ELF-1 (cell line): Measurements from ENCODE around the gene SLC12A4.

Experiments used
- DNase-seq: peaks from one replicate; pipeline ENCODE4 v3.0.0-alpha.2; 2016; ENCODE audit warnings: low read depth, low spot score

Gene SLC12A4

DNA sequence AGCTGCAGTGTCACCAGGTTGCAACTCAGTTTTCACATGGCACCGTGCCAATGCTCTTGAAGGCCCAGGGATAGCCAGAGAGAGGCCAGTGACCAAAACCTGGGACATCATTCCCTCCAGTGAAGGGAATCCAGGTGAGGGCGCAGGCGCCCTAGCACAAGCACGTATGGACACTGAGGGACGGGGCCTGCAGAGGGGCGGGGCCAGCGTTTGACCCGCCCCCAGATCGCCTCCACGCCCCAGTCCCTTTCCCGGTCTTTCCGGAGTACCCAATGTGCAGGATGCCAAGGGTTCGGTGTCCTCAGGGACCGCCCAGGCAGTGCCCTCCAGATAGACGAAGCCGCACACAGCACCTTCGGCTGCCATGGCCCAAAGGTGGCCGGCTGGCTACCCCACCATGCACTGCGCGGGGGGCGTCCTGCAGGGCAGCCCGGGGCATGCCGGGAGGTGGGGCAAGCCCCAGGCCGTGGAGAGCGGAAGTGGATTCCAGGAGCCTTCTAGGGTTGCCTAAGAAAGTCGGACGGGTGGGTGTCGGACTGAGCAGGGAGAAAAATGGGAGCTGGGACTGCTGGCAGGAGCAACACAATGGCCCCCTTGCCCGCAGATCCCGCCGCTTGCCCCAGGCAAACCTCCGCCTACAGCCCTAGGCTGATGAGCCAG lies 4.6 kb downstream of the SLC12A4 start:
- DNase-seq = peak; percentile 78

DNA sequence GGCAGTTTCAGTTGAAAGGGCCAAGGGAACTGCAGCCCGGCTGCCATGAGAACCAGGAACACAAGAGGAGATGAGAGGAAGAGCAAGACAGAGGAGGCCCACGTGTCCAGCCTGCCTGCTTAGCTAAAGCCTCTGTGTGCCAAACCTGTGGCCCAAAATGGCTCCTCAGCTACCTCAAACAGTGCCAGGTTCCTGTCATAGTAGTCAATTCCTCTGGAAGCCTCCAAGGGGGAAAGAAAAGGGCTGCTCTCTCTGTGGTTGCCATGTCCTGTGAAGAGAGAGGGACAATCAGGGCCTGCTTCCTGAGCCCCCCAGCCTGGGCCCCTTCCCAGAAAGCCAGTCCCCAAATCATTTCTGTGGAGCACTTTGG lies 5.2 kb downstream of the SLC12A4 start:
- no peak for DNase-seq

DNA sequence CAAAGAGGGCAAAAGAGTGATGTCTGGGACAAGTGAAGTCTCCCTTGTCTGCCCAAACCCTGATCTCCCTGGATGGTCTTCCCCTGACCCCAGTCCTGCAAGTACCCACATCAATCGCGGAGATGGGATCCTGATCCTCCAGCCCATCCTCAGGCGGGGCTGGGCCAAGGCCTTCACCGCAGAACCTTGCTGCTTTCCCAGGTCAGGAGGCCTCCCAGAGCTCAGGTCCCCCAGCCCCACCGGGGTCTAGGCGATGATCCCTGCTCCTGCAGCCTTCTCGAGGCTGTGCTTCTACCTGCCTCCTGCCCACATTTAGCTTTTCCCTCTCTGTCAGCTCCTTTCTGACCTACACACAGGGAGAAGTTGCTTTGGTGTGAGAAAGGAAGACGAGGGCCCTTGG lies 6.3 kb downstream of the SLC12A4 start:
- DNase-seq = no peak

DNA sequence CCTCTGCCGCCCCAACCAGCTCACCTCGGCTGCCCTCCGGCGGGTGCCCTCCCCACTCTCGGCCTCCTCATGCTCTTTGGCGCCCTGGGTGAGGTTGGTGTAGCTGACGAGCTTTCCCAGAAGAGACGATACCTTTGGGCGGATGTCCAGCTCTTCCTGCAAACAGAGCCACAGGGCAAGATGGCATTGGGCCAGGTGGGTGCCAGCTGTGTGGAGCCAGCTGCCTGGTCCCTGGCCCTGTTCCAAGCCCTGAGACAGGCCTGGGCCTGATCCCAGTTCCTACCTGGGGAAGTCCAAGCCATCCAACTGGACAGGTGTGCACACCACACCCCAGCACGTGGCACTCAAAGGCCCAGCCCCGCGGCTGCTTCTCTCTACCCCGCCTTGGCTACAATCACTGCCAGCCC lies 6.9 kb downstream of the SLC12A4 start:
- no peak for DNase-seq

DNA sequence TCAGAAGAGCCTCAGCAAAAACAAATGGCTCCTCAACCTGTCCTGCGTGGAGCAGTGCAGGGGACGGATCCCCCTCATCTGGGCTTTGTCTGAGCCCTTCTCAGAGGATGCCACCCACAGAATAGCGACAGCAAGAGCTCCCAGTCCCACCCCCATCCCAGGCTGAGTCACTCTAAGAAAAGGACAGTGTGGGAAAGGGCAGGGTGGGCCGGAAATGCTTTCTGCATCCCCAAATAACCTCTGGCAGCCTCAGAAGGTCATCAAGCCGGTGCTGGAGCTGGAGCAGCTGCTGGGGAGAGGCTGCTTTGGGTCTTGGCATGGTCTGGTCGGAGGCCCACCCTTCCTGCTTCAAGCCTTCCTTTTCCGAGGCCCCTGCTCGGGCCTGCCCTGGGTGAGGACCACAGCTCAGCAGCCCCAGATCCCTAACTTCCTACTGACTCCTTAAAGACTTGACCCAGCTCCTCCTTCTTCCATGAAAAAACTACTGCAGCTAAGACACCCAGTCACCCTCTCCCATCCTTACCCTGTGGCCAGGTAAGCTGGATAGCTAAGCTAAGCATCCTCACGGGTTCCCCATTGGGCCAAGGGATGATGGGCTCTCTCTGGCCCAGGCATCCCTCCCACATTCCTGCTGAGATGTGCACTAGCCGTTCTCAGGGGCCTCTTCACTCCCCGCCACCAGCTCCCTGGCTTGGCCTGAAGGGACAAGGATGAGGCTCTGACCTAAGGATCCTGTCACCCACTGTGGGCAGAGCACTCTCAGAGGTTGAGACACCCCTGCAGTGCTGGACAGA lies 8.7 kb downstream of the SLC12A4 start:
- no peak for DNase-seq

DNA sequence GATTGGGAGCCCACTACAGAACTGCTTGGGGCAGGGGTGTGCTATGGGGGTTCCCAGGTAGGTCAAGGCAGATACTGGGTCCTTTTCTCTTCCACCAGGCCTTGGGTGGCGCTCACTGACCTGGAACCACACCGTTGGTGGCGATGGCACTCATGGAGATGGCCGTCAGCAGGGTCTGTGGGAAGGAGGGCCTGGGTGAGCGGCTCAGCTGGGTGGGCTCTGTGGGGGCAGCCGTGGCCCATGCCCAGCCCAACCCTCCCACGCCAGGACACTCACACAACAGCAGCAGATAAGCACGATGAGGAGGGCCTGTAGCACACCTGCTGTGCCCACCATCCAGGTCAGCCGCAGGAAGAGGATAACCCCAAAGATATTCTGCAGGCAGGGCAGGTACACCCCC lies 10.8 kb downstream of the SLC12A4 start:
- no peak for DNase-seq

DNA sequence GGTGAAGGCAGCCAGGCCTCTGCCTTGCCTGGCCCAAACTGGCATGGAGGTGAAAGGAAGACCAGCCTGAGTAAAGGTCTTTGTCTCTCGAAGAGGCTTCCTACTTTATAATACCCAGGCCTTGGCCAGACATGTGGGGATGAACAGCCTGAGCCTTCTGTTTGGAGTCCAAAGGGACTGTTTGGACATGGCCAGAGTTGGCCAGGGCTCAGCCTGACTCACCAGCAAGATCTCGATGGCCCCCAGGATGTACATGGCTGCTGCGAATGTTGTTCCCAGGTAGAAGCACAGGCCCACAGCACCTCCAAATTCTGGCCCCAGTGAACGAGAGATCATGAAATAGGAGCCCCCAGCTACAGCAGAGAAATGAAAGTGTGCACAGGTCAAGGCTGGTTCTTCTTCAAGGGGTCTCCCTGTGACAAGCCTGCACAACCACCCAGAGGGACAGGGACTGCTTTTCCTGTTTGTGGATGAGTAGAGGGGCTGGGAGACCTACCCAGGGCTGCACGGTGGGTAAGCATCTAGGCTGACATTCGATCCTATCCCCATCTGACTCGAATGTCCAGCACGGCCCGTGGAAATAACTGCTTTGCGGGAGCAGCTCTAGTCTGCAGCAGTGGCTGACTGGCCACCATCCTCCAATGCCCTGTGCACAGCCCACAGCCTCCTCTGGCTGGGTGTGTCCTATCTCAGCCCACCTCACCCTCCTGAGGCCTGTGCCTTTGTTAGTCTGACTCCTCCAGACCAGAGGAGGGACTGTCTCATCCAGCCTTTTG lies 13.8 kb downstream of the SLC12A4 start:
- DNase-seq = no peak

DNA sequence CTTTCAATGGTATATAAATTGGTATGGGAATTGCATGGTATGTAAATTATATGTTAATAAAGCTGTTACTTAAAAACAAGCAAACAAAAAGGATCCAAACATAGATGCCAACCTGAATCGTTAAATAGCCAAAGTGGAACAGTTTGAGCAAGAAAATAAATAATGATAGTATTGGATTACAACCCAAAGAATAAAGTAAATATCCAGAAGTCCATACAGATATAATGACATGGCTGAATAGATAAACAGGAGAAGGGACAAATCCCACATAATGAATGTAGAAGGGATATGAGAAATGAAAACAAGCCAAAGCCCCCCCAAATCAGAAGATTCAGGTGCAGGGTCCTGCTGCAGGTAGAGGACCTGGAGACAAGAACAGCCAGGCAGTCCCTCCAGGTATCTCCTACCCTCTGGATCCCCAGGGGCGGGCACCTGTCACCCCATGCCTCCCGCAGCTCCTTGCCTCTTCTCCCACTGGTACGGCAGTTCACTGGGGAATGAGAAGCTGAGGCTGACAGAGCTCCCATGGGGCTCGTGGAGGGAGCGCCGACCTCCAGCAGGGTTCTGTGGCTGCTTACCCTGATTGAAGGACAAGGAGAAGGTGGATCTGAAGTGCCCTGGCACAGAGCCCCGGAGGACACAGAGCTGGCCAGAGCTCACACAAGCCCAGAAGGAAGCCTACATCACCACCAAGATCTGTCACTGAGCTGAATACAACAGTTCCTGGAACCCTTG lies 14.6 kb downstream of the SLC12A4 start:
- DNase-seq = no peak

DNA sequence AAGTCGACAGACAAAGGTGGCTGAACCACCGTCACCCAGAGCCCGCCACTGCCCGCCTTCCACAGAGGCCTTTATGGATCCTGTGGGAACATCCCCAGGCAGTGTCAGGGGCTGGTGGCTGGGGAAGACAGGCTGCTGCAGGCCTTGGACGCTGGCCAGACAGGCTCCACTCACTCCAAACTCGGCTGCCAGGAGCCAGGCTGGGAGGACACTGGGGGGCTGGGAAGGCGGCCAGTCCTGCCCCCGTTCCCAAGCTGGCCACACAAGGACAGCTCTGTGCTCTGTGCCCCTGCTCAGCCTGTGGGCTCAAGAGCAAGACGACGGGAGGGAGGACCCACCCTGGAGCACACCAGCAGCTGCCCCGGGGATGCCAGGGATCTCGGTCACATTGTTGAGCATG lies 17.0 kb downstream of the SLC12A4 start:
- no peak for DNase-seq

DNA sequence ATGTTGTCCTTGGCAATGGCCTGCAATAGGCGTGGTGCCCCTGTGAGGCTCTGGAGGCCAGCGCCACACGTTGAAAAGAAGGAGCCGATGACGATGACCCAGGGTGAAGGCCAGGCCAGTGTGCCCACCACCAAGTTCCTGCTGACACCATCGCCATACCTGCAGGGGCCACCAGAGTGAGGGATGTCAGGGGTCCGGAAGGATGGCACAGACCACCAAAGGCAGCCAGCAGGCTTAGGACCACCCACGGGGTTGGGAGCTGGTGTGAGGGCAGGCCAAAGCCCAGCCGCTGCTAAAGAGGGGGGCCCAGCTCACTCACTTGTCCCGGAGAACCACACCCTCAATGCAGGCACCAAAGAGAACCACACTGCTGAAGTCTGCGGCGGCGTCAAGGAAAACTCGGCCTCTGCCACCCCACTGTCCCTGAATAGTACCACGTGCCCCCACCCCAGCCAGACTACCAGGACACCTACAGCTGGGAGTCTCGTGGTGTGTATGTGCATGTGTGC lies 18.0 kb downstream of the SLC12A4 start:
- DNase-seq = no peak

DNA sequence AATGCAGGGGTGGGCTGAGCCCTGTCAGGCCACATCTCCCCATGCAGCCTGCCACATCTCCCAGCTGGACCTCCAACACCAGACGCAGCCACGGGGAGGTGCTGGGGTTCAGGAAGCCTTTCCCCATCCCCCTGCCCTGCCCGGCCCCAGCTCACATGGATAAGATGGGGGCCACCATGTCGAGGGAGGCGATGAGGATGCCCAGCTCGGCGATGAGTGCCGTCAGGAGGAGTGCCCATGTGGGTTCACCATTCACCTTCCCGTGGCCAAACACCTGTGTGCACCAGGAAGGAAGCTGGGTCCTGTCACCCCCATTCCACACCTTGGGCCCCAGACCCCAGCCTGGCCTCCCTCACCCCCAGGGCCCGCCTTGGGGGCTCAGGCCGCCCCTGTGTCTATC lies 18.8 kb downstream of the SLC12A4 start:
- DNase-seq = no peak

DNA sequence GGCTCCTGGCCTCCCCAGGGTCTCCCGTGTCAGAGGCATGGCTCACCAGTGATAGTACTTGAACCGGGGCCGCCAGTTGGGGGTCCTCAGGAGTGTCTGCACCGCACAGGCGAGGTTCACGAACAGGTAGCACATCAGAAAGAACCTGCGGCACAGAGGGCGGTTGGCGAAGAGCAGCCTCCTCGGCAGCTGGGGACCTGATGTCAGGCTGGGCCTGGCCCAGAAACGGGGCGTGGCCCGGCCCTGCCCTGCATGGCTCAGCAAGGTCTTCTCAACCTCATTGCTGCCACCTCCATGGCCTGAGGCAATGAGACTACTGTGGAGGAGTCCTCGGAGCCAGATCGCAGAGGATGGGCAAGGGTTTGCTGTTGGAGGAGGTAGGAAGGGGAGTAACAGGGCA lies 20.4 kb downstream of the SLC12A4 start:
- DNase-seq = no peak

DNA sequence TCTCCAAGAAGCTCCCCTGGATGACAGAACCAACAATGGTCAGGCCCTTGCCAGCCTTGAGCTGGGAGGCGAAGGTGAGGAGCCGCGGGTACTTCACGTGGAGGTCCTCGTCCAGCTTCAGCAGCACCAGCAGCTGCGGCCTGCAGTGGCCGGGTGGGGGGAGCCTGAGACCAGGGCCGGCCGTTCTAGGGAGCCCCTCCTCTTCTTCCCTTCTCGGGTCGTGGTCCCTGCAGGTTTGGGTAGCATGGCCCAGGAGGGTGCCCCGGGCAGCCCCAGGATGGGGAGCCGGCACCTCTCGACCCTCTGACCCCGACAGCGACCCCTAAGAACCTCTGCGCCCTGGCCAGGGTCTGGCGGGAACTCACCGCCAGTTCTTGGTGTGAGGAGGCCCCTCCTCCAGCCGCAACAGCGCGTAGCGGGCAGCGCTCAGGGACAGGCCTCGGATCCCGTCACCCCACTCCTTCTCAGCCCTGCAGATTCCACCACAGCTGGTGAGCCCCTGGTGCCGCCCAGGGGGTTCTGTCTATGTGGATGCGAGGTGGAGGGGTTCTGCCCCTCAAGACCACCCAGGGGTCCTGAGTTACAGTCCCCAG lies 21.4 kb downstream of the SLC12A4 start:
- DNase-seq = no peak

DNA sequence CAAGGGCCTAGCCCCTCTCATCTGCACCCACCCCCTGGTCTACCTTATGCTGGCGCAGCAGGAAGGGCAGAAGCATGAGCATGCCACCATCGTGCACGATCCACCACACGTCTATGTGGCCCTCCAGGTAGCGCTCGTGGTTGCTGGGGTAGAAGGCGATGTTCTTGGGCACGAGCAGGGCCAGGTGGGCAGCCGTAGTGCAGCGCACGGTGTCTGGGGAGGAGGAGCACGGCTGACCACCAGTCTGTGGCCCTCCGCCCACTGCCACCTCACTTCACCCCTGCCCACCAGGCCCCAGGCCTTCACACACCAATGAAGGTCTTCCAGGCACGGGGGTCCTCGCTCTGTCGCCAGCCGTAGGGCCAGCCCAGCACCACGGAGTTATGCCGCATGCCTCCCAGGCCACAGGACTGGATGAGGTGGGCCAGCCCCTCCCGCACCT lies 22.3 kb downstream of the SLC12A4 start:
- no peak for DNase-seq

DNA sequence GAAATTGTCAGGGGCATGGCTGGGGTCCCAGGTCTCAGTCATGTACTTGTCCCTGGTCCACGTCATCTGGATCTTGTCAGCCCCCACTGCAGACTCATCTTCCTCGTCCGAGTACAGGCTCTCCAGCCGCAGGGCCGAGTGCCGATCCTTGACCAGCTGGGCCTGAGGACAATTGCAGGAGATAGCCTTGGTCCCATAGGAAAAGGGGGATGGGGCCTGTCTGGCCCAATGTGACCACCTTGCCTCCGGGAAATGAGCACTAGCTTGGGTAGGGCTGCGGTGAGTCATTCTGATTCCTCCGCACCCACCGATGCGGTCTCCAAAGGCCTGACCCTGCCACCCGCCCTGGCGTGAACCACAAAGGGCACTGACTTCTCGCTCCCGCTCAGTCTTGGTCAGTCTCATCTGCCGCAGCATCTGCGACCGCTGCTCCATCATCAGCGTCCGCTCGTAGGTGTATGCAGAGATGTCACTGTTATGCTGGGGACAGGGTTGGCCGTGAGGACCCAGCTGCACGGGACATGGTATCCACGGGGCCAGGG lies 23.0 kb downstream of the SLC12A4 start:
- no peak for DNase-seq

DNA sequence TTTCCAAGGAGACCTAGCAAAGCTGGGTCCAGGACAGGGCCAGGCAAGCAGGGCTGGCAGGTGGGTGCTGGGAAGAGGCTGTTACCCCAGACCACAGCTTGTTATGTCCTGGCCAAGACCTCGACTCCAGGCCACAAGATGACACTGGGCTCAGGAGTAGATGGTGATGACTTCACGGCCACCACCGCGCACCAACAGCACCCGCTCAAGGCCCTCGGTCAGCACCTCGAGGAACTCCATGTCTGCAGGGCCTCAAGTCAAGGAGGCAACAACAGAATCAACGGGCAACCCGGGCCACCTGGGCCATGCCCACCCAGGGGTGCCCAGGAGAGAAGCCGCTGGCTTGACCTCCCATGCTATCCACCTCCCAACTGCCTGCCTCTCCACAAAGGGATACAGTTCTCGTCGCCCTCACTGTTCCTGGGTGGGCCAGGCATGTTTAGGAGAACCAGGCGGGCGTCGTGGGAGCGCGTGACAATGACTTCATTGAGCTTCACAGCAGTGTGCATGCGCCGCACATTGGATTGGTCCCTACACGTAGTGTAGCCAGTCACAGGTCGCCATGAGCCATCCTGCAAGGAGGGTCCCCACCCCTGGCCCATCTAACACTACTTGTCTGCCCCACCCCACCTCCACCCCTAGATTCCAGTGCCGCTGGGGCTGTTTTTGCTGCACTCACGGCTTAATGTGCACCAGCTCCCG lies 23.6 kb downstream of the SLC12A4 start:
- DNase-seq = no peak

DNA sequence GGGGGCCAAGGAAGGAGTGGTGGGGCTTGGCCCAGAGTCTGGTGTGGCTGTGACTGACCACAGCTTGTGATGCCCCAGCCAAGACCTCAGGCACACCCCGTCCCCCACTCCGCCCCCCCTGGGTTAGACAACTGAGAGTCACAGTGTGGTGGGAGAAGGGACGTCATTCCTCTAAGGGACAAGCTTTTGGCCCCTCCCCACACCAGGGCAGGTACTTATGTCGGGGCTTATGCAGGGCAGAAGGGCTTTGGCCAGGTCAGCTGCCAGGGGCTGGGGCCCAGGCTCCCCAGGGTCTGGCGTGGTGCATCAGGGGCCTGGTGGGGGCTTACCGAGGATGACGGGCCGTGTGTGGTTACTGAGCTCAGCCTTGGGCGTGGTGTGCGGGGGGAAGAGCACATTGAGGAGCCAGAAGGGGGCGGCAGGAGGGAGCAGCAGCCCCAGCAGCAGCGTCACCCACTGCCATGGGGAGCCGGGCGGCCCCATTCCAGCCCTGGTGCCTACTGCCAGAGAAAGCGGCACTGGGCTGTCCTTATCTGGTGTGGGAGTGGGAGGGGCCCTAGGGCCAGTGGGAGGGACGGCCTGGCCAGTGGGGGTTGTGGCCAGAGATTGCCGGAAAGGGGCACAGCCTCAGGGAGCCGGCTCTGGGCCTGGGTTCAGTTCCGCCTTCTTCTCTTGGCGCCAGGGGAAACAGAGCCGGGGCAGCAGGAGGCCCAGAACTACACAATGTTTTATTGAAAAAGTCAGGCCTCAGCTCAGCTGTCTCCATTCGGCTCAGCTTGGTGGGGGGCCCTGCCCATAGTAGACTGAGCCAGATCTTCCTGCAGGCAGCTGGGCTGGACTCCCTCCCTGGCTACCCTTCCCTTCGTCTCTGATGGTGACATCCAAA lies 24.6 kb downstream of the SLC12A4 start, which contains the start of gene LCAT:
Gene LCAT (minus strand): TSS at position 502 of the 886 bp plus-strand sequence. CDS start 19 bp downstream, at position 483.
- no peak for DNase-seq

DNA sequence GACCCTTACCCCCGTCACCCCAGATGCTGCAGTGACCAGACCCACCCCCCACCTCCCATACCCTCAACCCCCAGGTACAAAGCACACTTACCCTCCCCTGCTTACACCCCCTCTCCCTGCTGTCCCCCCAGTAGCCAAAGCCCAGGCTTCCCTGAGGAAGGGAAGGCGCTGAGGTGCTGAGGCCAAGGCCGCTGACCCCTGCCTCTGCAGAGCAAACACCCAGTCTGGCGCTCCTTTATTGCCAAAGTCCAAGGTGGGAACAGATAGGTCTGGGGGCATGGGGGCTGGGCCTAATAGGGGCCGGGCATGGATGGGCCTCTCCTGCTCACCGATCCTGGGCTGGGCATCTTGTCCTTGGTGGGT lies 25.2 kb downstream of the SLC12A4 start:
- no peak for DNase-seq

DNA sequence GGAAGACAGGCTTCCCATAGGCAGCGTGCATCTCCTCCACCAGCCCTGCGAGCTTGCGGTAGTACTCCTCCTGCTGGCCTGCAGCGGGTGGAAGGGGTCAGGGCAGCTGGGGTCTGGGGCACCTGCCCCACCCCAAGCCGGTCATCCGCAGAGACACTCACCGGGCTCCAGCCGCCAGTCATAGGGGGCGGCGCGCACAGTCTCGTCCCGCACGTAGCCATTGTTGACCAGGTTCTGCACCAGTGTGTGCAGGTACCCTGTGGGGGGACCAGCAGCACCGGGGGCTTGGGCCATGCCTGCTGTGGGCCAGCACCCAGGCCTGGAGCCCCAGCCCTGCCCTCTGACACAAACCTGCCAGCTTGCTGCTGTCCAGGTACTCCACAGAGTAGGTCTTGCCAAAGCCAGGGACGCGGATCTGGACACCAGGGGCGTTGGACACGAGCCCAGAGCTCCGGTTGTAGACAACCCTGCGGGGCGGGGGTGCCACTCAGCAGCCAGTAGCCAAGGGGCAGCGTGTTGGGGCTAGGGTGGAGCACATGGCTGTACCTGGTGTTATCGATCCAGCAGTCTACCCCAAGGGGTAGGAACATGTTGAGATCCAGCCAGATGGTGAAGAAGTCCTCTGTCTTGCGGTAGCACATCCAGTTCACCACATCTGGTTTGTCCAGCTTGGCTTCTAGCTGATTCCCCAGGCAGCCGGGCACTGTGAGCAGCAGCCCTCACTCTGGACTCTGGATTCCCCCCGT lies 25.8 kb downstream of the SLC12A4 start:
- DNase-seq = no peak
